ENCODE results near the gene OR1F1.
"Not testable (repeated sequence)": the region's sequence is repeated elsewhere in the genome, so short reads cannot be mapped to it uniquely, and the experiment has no call there.

Gene OR1F1

GRCh38 chr16:3192476-3193019 lies 4.5 kb downstream of the OR1F1 start:
- H3K4me3 ChIP-seq (ENCODE audit: low read length), result no peak overlapping the region
- no peak for TF ChIP-seq ZNF274 (IDR thresholded peaks at IDR 0.05; ENCODE audit: low read depth, low read length)

DNA sequence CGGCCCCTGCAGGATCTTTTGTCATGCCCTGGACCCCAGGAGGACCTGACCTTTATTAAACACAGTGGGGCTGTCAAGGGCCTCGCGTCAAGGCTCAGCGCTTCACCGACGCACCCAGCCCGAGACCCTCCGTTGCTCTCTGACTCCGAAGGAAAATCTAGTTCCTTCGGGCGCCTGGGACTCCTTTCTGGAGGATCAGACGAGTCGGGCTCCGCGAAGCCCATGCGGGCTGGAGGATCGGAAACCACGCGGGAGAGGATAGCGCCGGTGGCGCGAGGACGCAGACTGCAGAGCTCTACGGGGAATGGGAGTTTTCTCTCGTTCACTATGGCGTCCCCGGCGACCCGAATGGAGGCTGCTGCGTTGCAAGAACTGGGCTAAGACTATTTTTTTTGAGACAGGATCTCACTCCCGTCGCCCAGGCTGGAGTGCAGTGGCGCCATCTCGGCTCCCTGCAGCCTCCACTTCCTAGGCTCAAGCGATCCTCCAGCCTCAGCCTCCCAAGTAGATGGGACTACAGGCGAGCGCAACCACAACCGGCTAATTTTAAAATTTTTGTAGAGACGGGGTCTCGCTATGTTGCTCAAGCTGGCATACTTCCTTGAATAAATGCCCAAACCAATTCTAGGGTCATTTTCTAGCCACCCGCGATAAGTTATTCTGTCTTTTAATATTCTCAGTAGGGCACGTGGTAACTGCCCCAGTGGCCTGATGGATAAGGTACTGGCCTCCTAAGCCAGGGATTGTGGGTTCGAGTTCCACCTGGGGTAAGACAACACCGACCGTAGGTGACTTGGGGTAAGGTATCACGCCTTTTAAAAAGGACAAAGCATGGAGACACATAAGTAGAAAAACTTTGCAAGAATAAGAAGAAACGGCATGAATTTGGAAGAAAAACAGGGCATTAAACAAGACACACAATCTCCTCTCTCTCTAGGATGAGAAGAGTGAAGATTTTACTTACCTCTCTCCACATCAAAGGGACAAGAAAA lies 5.5 kb downstream of the OR1F1 start:
- no peak for TF ChIP-seq ZNF274 (IDR thresholded peaks at IDR 0.05; ENCODE audit: low read depth, low read length)
- no peak overlapping the region for H3K4me3 ChIP-seq (ENCODE audit: low read length)

GRCh38 chr16:3194792-3195191 lies 6.8 kb downstream of the OR1F1 start:
- no peak for TF ChIP-seq ZNF274 (IDR thresholded peaks at IDR 0.05; ENCODE audit: low read depth, low read length)
- H3K4me3 ChIP-seq (ENCODE audit: low read length), result no peak overlapping the region

- TF ChIP-seq ZNF274 (IDR thresholded peaks at IDR 0.05; ENCODE audit: low read depth, low read length), result no peak
- H3K4me3 ChIP-seq (ENCODE audit: low read length), result no peak overlapping the region
Measured at GRCh38 chr16:3195975-3196374, 8.0 kb downstream of the OR1F1 start.

- not testable (repeated sequence) for H3K4me3 ChIP-seq (ENCODE audit: low read length)
Measured at GRCh38 chr16:3197694-3198333, 9.8 kb downstream of the OR1F1 start.

GRCh38 chr16:3198334-3199072 lies 10.5 kb downstream of the OR1F1 start:
- no peak for TF ChIP-seq ZNF274 (IDR thresholded peaks at IDR 0.05; ENCODE audit: low read depth, low read length)
- no peak overlapping the region for H3K4me3 ChIP-seq (ENCODE audit: low read length)

DNA sequence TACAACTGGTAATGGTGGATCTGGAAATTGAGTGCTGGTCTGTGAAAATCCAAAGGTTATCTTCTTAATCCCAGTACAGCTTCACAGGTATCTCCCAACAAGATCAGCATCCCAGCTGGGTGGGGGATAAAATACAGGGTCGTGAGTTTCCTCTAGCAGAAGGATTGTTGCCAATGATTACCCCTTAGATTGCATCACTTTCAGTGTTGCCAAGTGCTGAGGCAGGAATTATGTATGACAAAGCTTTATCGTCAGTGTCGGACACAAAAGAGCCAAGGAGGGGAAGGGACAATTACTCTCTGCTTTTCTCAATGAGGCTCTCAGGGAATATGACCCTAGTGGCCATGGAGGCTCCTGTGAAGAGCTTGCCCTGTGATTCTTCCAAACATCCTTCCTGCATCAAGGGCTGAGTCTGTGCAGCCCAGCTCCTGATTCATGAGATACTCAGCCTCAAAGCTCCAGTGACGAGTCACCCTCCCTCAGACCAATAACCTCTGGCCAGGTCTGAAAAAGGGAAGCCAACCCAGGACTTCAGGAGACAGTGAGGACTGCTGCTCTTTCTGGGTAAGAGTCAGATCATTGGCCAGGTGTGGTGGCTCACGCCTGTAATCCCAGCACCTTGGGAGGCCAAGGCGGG lies 15.0 kb downstream of the OR1F1 start:
- no peak for TF ChIP-seq ZNF274 (IDR thresholded peaks at IDR 0.05; ENCODE audit: low read depth, low read length)

DNA sequence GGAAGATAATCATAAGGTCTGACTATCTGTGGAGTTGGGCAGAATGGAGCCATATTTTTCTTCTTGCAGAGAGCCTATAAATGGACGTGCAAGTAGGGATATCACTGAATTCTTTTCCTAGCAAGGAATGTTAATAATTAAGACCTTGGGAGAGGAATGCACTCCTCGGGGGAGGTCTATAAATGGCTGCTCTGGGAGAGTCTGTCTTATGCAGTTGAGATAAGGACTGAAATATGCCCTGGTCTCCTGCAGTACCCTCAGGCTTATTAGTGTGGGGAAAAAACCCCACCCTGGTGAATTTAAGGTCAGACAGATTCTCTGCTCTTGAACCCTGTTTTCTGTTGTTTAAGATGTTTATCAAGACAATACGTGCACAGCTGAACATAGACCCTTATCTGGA lies 17.9 kb downstream of the OR1F1 start:
- H3K4me3 ChIP-seq (ENCODE audit: low read length), result not testable (repeated sequence)

More for the DNA sequence above, 15.0 kb downstream of the OR1F1 start:
- no peak overlapping the region for H3K4me3 ChIP-seq (ENCODE audit: low read length)

DNA sequence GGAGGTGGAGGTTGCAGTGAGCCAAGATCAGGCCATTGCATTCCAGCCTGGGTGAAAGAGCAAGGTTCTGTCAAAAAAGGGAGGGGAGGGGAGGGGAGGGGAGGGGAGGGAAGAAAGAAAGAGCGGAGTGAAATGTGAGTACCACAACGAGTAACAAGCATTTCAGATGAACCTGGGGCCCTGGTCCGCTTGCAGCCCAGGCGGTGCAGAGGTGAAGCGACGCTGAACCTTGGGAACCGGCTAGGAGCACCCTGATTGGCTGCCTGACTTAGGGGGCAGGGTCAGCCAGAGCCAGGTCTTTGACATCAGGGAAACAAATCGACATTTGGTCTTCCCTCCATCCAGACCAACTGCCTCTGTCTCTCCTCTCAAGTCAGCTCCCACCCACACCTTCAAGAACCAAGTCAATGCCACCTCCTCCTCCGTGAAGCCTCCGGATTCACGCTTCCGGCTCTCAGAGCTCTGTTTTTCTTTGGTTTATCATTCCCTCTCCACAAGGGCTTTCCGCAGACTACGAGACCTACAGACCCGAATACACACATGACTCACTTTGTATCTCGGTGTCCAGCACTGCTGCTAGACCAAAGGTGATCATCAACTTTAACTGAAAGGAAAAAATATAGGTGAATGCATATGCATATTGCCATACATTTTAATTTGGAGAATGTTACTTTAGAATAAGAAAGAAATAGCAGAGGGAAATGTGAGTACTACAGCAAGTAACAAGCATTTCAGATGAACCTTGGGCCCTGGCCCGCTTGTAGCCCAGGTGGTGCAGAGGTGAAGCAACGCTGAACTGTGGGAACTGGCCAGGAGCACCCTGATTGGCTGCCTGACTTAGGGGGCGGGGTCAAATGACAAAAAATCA lies 19.3 kb downstream of the OR1F1 start:
- TF ChIP-seq ZNF274 (IDR thresholded peaks at IDR 0.05; ENCODE audit: low read depth, low read length), result no peak
- H3K4me3 ChIP-seq (ENCODE audit: low read length), result no peak overlapping the region

DNA sequence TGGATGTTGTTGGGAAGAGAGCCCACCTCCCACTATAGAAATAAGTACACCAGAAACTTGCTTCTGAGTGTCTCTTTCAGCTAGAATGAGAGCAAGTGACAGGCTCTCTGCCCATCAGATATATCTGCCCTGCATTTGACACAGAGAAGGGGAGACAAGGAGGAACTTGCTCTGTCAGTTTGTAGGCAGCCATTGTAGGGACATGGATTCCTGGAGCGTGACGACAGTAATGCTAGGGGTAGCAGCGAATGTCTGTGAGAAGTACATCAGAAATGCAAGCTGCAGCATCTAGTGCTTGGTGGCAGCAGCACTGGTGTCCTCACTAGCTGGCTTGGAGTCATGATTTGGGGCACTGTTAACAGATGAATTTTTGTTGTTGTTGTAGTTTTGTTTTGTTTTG lies 24.0 kb downstream of the OR1F1 start:
- no peak for TF ChIP-seq ZNF274 (IDR thresholded peaks at IDR 0.05; ENCODE audit: low read depth, low read length)
- H3K4me3 ChIP-seq (ENCODE audit: low read length), result no peak overlapping the region

- H3K4me3 ChIP-seq (ENCODE audit: low read length), result no peak overlapping the region
- TF ChIP-seq ZNF274 (IDR thresholded peaks at IDR 0.05; ENCODE audit: low read depth, low read length), result no peak
Measured at GRCh38 chr16:3212567-3212966, 24.6 kb downstream of the OR1F1 start.

DNA sequence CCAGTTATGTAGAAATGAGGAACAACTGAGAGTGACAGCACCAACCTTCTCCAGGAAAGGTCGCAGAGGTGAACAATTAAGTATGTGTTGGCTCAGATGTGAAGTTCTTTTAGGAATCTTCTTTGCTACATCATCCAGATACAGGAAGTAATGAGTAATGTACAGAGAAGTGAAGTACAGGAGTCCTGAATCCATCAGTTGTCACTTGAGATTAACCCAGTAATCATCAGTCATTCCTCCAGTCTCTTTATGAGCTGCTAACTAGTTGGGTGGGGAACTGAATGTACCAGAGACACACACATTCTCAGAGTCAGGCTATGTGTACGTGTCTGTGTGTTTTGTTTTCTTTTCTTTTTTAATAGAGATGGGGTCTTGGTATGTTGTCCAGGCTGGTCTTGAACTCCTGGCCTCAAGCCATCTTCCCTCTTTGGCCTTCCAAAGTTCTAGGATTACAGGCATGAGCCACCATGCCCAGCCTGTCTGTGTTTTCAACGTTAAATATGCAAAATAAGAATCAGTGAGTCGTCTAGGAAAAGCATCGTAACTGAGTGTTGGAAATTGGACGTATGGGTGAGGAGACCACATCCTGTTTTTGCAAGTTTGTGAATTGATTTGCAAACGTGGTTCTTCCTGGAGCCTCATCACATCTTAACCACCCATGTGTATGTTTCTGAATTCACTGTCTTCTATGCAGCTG lies 27.0 kb downstream of the OR1F1 start:
- TF ChIP-seq ZNF274 (IDR thresholded peaks at IDR 0.05; ENCODE audit: low read depth, low read length), result no peak
- no peak overlapping the region for H3K4me3 ChIP-seq (ENCODE audit: low read length)

Data from GM08714 (cell line).